Stomach (tissue), 4 donors: ENCODE results near the gene PRR16.

ENCODE experiments used
- CTCF ChIP-seq, 7 experiments: fragments of 450-650 bp in 4 of 7; fragments of 200-600 bp in 3 of 7; sonication (generic) in 3 of 7; IDR thresholded peaks; one replicate each; pipeline ENCODE4 v1.5.1; 2016 to 2019; ENCODE audit warnings: antibody characterized with exemption in 7 of 7, control low read depth in 2 of 7, mild to moderate bottlenecking in 1 of 7
- EP300 ChIP-seq: sonication (generic); formaldehyde crosslinking; IDR thresholded peaks from one replicate; pipeline ENCODE4 v1.6.1; 2017; ENCODE audit warnings: antibody characterized with exemption
- POLR2A ChIP-seq, 4 donors: fragments of 450-650 bp; IDR thresholded peaks; one replicate each; pipeline ENCODE4 v1.6.1; 2016; ENCODE audit warnings: antibody characterized with exemption in 4 of 4, control low read depth in 2 of 4, mild to moderate bottlenecking in 1 of 4, moderate library complexity in 1 of 4
- POLR2AphosphoS5 ChIP-seq, 3 donors: sonication (generic); formaldehyde crosslinking; IDR thresholded peaks; one replicate each; pipeline ENCODE4 v1.6.1; 2016; ENCODE audit warnings: antibody characterized with exemption in 3 of 3

- TF ChIP-seq POLR2AphosphoS5 (IDR thresholded peaks at IDR 0.05) (no peak), EP300 (no peak), CTCF (IDR thresholded peaks at IDR 0.05) (no peak), POLR2A (IDR thresholded peaks at IDR 0.05) (no peak)
These were observed 68.7 kb downstream of the PRR16 start for GRCh38 chr5:120532835-120533234.
